NOMO-1 treated with dmso at 0.1 percent for 144 hours (cell line): ENCODE measurements around the gene BBIP1.
A peak's percentile ranks its signal among the peaks of the same experiment; 100 is the strongest.
"Not testable (repeated sequence)": the region's sequence is repeated elsewhere in the genome, so short reads cannot be mapped to it uniquely, and the experiment has no call there.

Experiments used
- DNase-seq: peaks from one replicate; lab custom pipeline; 2025; ENCODE audit not compliant: unreplicated experiment; lab: John Stamatoyannopoulos, UW

BBIP1 gene

DNA sequence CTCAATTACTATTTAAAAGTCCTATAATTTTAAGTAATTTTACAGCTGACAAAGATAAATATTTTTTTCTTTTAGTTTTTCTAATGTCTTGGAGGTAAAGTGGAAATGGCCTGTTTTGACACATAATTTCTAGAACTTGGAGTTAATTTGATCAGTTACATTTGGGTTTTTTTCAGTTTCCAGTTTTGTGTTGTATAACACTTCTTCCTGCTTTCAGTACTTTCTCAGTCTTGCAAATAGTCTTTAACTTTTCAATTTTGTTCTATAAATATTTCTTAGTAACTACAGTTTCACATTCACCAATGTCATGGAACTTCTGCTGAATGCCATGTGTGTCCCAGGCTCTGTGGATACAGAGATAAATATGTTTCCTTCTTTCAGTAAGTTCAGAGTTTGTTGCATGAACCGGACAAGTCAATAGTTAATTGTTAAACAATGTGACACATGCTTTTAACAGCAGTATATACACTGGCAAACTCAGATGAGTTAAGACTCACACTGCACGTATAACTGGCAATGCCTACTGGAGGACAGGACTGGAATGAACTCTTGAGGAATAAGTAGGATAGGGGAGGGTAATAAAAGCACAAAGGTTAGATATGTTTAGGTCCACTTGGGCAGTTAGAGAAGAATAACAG is 5.0 kb upstream of the BBIP1 start:
- no peak for DNase-seq

DNA sequence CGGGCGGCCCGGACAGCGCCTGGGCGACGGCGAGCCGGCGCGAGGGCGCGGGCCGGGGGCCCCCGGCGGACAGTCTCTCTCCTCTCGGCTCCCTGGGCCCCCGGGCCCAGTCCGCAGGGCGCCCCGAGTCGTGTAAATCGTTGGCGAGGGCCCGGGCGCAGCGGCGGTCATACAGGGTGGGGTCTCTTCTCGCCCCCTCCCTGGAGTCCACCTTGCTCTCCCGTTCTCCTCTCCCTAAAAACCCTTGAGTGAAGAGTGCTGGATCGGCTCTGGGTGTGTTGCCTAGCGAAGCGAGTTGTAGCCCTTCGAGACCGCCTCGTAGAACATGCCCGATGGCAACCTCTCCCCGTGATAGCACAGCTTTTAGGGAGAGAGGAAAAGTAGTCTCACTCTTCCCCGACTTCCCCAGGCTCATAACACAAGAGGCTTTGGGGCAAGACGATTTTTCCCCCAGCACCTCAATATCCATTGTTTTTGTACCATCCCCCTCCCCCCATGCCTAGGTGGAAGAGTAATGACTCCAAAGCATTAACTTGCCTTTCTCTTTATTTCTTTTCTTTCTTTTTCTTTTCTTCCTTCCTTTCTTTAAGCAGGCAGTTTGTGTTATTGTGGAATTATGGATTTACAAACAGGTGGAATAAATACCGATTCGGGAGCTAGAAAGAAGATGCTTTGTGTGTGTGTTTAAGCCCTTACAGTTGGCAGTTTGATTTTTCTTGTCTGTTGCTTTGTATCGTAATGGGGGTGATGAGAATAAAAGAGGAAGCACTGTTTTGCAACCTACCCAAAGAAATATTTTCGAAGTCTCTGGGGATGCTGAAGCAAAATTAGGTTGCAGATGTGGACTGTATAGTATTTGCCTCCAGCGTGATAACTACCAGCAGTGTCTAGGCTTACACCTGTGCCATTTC is 1.2 kb upstream of the BBIP1 start:
- DNase-seq: peak; percentile 62

GRCh38 chr10:110919349-110919931 is 460 bp upstream of the BBIP1 start, which contains the start of gene SHOC2:
Gene SHOC2, plus strand, starts transcription at chr10:110919604. Its CDS starts 44,755 bp downstream, at chr10:110964359.
- no peak for DNase-seq

DNA sequence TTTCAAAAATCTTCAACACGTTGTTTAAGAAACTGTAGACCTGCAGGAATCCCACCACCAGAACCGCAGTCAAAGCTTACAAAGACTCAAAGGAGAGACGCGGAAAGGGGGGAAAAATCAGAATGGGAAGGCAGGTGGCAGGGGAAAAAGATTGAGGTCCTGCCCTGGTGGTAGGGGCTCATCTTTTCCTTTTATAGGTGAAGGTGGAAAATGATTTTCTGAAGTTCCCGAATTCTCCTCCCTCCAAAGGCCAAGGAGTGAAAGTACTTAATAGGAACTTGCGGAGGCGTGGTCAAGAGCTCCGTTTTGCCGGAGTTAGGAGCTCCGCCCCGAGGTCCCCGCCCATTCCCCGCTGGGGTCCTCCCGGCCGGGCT is 724 bp downstream of the BBIP1 start:
- DNase-seq: peak; percentile 91

- no peak for DNase-seq
Measured at GRCh38 chr10:110916554-110917346, 2.2 kb downstream of the BBIP1 start.

- not testable (repeated sequence) for DNase-seq
Measured at GRCh38 chr10:110915600-110915999, 3.4 kb downstream of the BBIP1 start.

- no peak for DNase-seq
Measured at GRCh38 chr10:110915035-110915434, 3.9 kb downstream of the BBIP1 start.

GRCh38 chr10:110914431-110914830 is 4.5 kb downstream of the BBIP1 start:
- DNase-seq: no peak

- no peak for DNase-seq
Measured at GRCh38 chr10:110912374-110912773, 6.6 kb downstream of the BBIP1 start.

DNA sequence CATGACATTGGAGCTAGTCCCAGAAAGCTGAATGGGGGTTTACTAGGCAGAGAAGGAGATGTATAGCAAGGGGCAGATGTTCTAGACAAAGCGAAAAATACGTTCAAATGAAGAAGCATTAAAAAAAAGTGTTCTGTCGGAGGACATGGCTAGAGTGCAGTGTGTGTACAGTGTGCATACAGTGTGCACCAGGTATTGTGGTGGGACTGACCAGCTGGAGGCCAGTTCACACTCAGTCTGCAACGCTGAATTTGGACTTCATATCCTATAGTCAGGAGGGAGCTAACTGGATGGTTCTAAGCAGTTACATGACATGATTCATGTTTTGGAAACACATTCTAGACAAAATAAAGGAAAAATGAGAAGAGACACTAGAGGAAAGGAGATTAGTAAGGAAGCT is 8.8 kb downstream of the BBIP1 start:
- DNase-seq: no peak

DNA sequence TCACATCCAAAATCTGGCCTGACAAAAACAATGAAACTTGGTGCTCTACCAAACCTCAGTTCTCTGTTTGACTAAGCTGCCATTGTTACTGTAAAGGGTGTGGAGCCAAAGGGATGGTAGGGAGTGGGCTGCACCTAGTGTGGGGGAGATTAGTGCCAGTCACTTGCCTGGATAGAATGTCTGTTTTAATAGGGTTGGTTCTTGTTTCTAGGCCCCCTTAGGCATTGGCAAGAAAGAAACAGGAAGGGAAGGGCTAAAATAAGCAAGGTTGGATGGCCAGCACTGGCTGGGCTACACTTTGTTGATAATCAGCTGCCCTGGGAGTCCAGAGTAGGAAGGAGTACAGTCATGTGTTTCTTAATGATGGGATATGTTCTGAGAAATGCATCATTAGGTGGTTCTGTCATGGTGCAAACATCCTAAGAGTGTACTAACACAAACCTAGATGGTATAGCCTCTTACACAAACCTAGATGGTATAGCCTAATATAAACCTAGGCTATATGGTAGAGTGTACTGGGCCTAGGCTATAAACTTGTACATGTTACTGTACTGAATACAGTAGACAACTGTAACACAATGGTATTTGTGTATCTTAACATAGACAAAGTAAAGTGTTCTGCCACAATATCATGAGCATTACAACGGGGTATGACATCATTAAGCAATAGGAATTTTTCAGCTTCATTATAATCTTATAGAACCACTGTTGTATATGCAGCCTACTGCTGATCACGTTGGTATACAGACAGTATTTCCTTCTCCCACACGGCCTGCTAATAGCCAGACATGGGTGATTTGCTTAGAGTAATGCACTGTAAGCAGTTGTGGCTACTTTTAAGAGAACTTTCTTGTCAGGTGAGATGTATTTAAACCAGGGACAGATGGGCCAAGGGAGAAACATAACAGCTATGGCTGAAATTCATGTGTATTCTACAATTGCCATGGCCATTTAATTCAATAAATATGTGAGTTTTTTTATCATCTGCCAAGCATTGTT is 15.4 kb downstream of the BBIP1 start:
- DNase-seq: no peak

DNA sequence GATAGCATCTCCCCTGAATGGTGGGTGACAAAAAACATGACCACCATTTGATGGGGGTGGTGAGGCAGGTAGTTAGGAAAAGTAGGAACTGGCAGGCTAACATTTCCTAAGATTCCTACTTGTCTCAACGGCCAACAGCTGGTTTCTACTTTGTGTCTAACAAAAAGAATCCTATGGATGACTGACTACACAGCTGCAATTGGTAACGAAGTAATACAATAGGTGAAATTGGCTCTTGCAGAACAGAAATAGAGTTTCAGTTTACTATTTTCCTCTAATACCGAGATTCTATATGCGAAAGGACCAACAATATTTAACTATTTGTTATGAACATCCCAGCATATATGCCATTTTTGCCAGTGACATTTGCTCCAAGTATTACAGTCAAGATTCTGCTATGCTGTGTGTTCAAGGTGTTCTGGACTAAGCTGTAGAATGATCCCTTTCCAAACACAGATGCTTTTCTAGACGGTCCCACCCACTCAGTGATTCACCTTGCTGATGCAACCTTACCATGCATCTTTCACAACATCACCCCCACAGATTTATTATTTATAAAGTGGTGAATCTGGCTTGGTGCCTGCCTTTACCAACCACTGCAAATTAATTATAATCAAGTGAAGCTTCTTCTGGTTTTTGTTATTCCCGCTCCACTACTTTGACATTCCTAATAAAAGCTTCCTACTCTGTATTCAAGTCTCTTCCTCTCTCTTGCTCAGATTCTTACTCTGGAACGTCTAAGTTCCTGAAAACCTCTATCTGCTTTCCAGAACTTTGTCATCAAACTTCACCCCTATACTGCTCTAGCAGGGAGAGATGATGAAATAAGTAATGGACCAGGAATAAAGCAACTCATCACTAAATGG is 16.8 kb downstream of the BBIP1 start:
- no peak for DNase-seq

DNA sequence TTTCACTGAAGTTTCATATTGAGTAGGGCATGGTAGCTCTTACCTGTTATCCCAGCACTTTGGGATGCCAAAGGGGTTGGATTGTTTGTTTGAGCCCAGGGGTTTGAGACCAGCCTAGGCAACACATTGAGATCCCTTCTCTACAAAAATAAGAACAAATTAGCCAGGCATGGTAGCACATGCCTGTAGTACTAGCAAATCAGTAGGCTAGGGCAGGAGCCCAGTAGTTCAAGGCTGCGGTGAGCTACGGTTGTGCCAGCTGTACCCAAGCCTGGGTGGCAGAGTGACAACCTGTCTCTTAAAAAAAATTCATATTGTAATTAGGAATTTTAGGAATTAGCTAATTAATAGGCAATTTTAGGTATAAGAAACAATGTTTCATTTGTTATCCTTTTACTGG is 18.0 kb downstream of the BBIP1 start:
- DNase-seq: no peak

DNA sequence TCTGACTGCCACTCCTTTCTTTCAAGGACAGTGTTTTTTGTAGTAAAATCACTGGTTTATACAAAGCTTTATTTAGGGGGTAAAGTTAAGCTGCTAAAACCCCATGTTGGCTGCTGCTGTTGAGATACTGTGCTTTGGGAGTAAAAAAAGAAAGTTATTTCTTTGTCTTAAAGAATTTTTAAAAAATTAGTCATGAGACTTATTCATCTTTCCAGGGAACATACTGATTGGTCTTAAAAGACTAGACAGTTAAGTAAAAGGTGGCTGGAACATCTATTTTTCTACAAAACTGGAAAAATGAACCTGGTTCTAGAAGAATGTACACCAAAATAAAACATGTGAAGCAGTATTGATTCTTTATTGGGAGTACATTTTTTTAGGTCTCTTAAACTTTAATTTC is 20.6 kb downstream of the BBIP1 start:
- no peak for DNase-seq

GRCh38 chr10:110897184-110897583 is 21.8 kb downstream of the BBIP1 start:
- no peak for DNase-seq

- DNase-seq: peak; percentile 2
Measured at GRCh38 chr10:110893559-110894179, 25.3 kb downstream of the BBIP1 start.

- DNase-seq: no peak
Measured at GRCh38 chr10:110892602-110893288, 26.2 kb downstream of the BBIP1 start.

- no peak for DNase-seq
Measured at GRCh38 chr10:110887560-110887959, 31.4 kb downstream of the BBIP1 start.
